ENCODE data around the gene CDC27.

Gene CDC27

DNA sequence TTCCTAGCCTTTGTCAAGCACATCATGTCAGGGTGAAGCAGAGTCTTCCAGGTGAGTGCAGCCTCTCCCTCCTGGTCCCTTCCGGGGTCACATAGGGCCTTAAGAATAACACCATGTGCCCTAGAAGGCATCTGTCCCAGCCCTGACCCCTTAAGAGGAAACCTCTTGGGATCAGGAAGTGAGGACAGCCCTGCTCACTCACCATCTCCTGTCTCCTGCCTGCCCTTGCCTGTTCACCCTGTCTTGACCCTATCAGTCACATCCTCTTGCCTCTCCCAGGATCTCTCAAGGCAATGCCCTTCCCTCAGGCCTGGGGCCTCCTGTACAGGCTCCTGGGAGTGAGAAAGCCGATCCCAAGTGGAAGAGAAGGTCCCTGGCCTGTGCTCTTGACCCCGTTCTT lies 33.9 kb upstream of the CDC27 start:
- Histone ChIP-seq H3K36me3 (ENCODE audit: insufficient read depth, low read length) (no peaks in the 10 kb centered on the region), H3K9ac (ENCODE audit: low read depth, low read length) (no peak overlapping the region), H3K4me2 (ENCODE audit: insufficient read depth, low read length) (no peak overlapping the region), H4K20me1 (ENCODE audit: insufficient read depth, low read length) (no peaks in the 10 kb centered on the region), H3K27me3 (ENCODE audit: insufficient read depth, low read length, poor library complexity) (no peaks in the 10 kb centered on the region), H3K4me3 (ENCODE audit: low read depth in 1 of 2, low read length in 2 of 2) (no peak overlapping the region), H3K27ac (ENCODE audit: low read length) (no peak overlapping the region), H3K4me1 (ENCODE audit: insufficient read depth, low read length) (peaks cover 24% of the 10 kb centered on the region), H3K79me2 (ENCODE audit: insufficient read depth, low read length) (no peaks in the 10 kb centered on the region), H3K9me3 (ENCODE audit: insufficient read depth, low read length, severe bottlenecking) (peaks cover 3% of the 10 kb centered on the region), H2AFZ (ENCODE audit: low read depth, low read length) (no peak overlapping the region)
- DNase-seq = no peak
- no peak for ATAC-seq (ENCODE audit: insufficient read depth, low read depth)
- TF ChIP-seq, protein P1, sequence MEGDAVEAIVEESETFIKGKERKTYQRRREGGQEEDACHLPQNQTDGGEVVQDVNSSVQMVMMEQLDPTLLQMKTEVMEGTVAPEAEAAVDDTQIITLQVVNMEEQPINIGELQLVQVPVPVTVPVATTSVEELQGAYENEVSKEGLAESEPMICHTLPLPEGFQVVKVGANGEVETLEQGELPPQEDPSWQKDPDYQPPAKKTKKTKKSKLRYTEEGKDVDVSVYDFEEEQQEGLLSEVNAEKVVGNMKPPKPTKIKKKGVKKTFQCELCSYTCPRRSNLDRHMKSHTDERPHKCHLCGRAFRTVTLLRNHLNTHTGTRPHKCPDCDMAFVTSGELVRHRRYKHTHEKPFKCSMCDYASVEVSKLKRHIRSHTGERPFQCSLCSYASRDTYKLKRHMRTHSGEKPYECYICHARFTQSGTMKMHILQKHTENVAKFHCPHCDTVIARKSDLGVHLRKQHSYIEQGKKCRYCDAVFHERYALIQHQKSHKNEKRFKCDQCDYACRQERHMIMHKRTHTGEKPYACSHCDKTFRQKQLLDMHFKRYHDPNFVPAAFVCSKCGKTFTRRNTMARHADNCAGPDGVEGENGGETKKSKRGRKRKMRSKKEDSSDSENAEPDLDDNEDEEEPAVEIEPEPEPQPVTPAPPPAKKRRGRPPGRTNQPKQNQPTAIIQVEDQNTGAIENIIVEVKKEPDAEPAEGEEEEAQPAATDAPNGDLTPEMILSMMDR (IDR thresholded peaks at IDR 0.05; ENCODE audit: borderline replicate concordance, extremely low read depth, low read length, poor library complexity, severe bottlenecking) = no peak
- TF ChIP-seq EZH2 (IDR thresholded peaks at IDR 0.05; ENCODE audit: borderline replicate concordance, low read depth, low read length, severe bottlenecking) = no peak

DNA sequence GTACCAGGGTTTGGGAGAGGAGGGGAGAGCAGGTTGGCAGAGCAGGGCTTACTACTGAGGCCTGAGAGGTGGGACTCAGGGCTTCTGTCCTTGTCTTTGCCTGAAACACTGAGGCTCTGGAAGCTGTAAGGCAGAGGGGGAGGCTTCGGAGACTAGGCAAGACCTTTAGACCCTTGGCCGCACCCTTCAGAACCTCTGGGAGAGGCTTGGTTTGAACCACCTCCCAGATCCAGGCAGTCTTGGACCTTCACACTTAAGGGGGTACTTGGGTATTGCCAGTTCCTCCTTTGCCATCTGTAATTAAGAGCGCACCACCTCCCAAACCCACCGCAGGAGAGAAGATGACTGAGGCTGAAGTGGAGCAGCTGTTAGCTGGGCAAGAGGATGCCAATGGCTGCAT lies 33.0 kb upstream of the CDC27 start:
- H3K4me2 ChIP-seq (ENCODE audit: insufficient read depth, low read length) = no peak overlapping the region
- H3K27me3 ChIP-seq (ENCODE audit: insufficient read depth, low read length, poor library complexity) = no peaks in the 10 kb centered on the region
- no peaks in the 10 kb centered on the region for H3K36me3 ChIP-seq (ENCODE audit: insufficient read depth, low read length)
- no peak overlapping the region for H3K4me3 ChIP-seq (ENCODE audit: low read depth in 1 of 2, low read length in 2 of 2)
- TF ChIP-seq EZH2 (IDR thresholded peaks at IDR 0.05; ENCODE audit: borderline replicate concordance, low read depth, low read length, severe bottlenecking) = no peak
- TF ChIP-seq, protein P1 (IDR thresholded peaks at IDR 0.05; ENCODE audit: borderline replicate concordance, extremely low read depth, low read length, poor library complexity, severe bottlenecking) = no peak
- peaks cover 24% of the 10 kb centered on the region for H3K4me1 ChIP-seq (ENCODE audit: insufficient read depth, low read length)
- no peak overlapping the region for H3K9ac ChIP-seq (ENCODE audit: low read depth, low read length)
- no peaks in the 10 kb centered on the region for H3K79me2 ChIP-seq (ENCODE audit: insufficient read depth, low read length)
- no peak overlapping the region for H3K27ac ChIP-seq (ENCODE audit: low read length)
- H2AFZ ChIP-seq (ENCODE audit: low read depth, low read length) = no peak overlapping the region
- H4K20me1 ChIP-seq (ENCODE audit: insufficient read depth, low read length) = no peaks in the 10 kb centered on the region
- ATAC-seq (ENCODE audit: insufficient read depth, low read depth) (no peak), DNase-seq (no peak)
- peaks cover 3% of the 10 kb centered on the region for H3K9me3 ChIP-seq (ENCODE audit: insufficient read depth, low read length, severe bottlenecking)

DNA sequence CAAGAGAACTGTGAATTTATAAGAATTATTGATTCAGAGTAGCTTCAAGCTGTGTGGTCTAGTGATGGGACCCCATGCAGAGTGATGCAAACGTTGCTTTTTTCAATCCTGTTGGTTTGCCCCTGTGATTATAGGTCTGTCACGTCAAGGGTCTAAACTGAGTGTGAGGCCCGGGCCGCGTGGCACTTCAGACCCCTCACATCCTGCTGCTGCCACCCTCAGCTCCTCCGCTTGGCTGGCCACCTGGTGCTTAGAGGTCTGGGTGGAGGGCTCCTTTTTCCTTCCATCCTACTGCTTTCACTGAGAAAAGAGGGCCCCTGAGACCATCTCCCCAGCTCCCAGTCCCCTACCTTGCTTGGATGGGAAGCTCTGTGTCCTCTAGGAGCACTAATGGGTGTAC lies 32.1 kb upstream of the CDC27 start:
- Histone ChIP-seq H3K27ac (ENCODE audit: low read length) (no peak overlapping the region), H3K4me2 (ENCODE audit: insufficient read depth, low read length) (no peak overlapping the region), H3K4me3 (ENCODE audit: low read depth in 1 of 2, low read length in 2 of 2) (no peak overlapping the region), H3K36me3 (ENCODE audit: insufficient read depth, low read length) (no peaks in the 10 kb centered on the region), H3K9me3 (ENCODE audit: insufficient read depth, low read length, severe bottlenecking) (peaks cover 3% of the 10 kb centered on the region), H3K27me3 (ENCODE audit: insufficient read depth, low read length, poor library complexity) (no peaks in the 10 kb centered on the region), H4K20me1 (ENCODE audit: insufficient read depth, low read length) (no peaks in the 10 kb centered on the region), H3K4me1 (ENCODE audit: insufficient read depth, low read length) (peaks cover 24% of the 10 kb centered on the region), H2AFZ (ENCODE audit: low read depth, low read length) (no peak overlapping the region), H3K79me2 (ENCODE audit: insufficient read depth, low read length) (no peaks in the 10 kb centered on the region), H3K9ac (ENCODE audit: low read depth, low read length) (no peak overlapping the region)
- peak; percentile 24 for DNase-seq
- TF ChIP-seq, protein P1 (IDR thresholded peaks at IDR 0.05; ENCODE audit: borderline replicate concordance, extremely low read depth, low read length, poor library complexity, severe bottlenecking) = no peak
- TF ChIP-seq EZH2 (IDR thresholded peaks at IDR 0.05; ENCODE audit: borderline replicate concordance, low read depth, low read length, severe bottlenecking) = no peak
- peak; percentile 39 for ATAC-seq (ENCODE audit: insufficient read depth, low read depth)

DNA sequence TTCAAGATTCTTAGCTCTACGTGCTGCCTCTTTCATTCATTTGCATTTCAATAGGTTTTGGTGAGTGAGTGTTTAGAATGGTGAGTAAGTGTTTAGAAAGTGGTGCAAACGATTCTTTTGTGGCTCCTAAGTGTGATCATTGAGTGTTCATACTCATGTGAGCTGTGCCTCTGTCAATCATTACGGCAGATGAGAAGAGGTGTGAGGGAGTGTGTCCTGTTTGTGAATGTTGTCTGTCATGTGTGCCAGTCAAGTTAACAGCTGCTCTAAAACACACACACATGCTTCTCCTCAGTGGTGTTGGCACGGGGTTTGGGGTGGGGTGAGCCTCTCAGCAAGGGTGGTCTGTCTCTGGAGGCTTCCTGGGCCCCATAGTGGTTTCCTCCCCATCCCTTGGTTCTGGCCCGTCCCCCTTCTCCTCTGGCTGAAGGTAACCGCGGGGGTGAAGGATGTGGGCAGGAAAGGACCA lies 31.5 kb upstream of the CDC27 start:
- Histone ChIP-seq H3K9me3 (ENCODE audit: insufficient read depth, low read length, severe bottlenecking) (peaks cover 3% of the 10 kb centered on the region), H3K27me3 (ENCODE audit: insufficient read depth, low read length, poor library complexity) (no peaks in the 10 kb centered on the region), H3K4me3 (ENCODE audit: low read depth in 1 of 2, low read length in 2 of 2) (no peak overlapping the region), H3K4me1 (ENCODE audit: insufficient read depth, low read length) (peaks cover 24% of the 10 kb centered on the region), H4K20me1 (ENCODE audit: insufficient read depth, low read length) (no peaks in the 10 kb centered on the region), H3K9ac (ENCODE audit: low read depth, low read length) (no peak overlapping the region), H3K4me2 (ENCODE audit: insufficient read depth, low read length) (peak overlapping the region; percentile 0; the same call in 1 of the 2 replicates), H2AFZ (ENCODE audit: low read depth, low read length) (no peak overlapping the region), H3K36me3 (ENCODE audit: insufficient read depth, low read length) (no peaks in the 10 kb centered on the region), H3K79me2 (ENCODE audit: insufficient read depth, low read length) (no peaks in the 10 kb centered on the region), H3K27ac (ENCODE audit: low read length) (no peak overlapping the region)
- ATAC-seq (ENCODE audit: insufficient read depth, low read depth) (peak; percentile 92), DNase-seq (peak; percentile 81)
- no peak for TF ChIP-seq EZH2 (IDR thresholded peaks at IDR 0.05; ENCODE audit: borderline replicate concordance, low read depth, low read length, severe bottlenecking)
- TF ChIP-seq, protein P1 (IDR thresholded peaks at IDR 0.05; ENCODE audit: borderline replicate concordance, extremely low read depth, low read length, poor library complexity, severe bottlenecking) = no peak
